ENCODE measurements around the gene OR2V2.
"Not testable (repeated sequence)": the region's sequence is repeated elsewhere in the genome, so short reads cannot be mapped to it uniquely, and the experiment has no call there.

OR2V2 gene

DNA sequence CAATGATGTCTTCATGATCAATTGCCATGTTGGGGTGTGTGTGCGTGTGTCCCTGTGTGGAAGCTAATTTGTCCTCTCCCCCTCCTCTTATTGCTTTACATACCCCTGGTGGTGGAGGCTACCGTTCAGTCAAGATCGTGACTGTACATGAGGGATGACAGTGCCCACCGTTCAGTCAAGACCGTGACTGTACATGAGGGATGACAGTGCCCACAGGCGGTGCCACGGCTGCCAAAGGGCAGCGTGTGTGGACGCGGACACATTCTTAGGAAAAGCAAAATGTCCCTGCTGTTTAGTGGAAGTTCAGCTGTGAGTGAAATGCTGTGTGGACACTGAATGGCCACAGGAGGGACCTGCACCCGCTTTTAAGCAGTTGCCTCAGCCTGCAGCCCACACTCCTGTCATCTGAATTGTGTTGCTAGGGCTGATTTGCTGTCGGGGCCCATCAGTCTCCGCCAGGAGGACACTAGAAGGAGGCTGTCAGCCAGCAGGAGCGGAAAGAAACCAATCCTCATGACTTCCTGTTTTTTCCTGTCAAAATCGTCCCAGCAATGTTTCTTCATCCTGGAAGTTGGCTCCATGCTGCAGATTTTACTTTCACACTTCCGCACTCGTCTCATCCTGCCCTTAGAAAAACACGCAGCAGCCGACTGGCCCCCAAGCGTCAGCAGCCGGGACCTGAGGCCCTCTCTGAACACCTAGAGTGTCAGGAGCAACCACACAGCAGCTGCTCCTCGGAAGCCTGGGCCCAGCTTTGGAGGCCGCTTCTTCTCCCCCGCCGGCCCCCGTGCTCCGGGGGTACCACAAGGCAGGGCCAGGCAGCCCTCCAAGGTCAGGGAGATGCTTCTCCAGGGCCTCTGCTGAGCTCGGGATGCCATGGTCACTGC, 25.5 kb upstream of the OR2V2 start:
- DNase-seq (ENCODE audit: low read depth, low spot score), result no peak
- no peak overlapping the region for H3K4me3 ChIP-seq (ENCODE audit: low read depth, low read length)
- TF ChIP-seq CTCF (IDR thresholded peaks at IDR 0.05; ENCODE audit: low read depth, low read length), result no peak
- in situ Hi-C loops (cut with HindIII; ENCODE audit: low sequenced_read_pairs), result no loop called here

GRCh38 chr5:181124526-181124925, 22.9 kb upstream of the OR2V2 start:
- DNase-seq (ENCODE audit: low read depth, low spot score), result no peak
- in situ Hi-C loops (cut with HindIII; ENCODE audit: low sequenced_read_pairs), result no loop called here
- no peak overlapping the region for H3K4me3 ChIP-seq (ENCODE audit: low read depth, low read length)
- TF ChIP-seq CTCF (IDR thresholded peaks at IDR 0.05; ENCODE audit: low read depth, low read length), result no peak

GRCh38 chr5:181126841-181127240, 20.5 kb upstream of the OR2V2 start:
- DNase-seq (ENCODE audit: low read depth, low spot score), result no peak
- H3K4me3 ChIP-seq (ENCODE audit: low read depth, low read length), result no peak overlapping the region
- TF ChIP-seq CTCF (IDR thresholded peaks at IDR 0.05; ENCODE audit: low read depth, low read length), result no peak
- in situ Hi-C loops (cut with HindIII; ENCODE audit: low sequenced_read_pairs), result no loop called here

DNA sequence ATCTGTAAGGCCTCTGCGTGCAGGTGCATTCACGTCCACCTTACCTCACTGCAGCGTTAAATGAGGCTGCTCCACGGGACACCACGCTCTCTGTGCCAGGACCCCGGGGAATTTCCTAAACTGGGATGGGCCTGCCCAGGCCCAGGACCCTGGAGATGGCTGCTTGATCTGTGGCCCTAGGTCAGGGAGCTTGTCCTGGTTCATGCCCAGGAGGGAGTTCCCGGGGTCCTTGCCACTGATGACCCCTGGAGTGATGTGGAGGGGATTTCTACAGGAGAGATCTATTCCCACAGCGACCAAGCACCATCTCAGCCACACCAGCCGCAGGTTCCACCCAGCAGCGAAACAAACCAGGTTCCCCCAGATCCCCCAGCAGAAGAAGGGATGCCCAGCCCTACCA, 19.9 kb upstream of the OR2V2 start:
- no peak overlapping the region for H3K4me3 ChIP-seq (ENCODE audit: low read depth, low read length)
- TF ChIP-seq CTCF (IDR thresholded peaks at IDR 0.05; ENCODE audit: low read depth, low read length), result no peak
- DNase-seq (ENCODE audit: low read depth, low spot score), result no peak
- in situ Hi-C loops (cut with HindIII; ENCODE audit: low sequenced_read_pairs), result no loop called here

GRCh38 chr5:181127907-181128626, 19.3 kb upstream of the OR2V2 start:
- in situ Hi-C loops (cut with HindIII; ENCODE audit: low sequenced_read_pairs), result no loop called here
- TF ChIP-seq CTCF (IDR thresholded peaks at IDR 0.05; ENCODE audit: low read depth, low read length), result no peak
- DNase-seq (ENCODE audit: low read depth, low spot score), result no peak
- no peak overlapping the region for H3K4me3 ChIP-seq (ENCODE audit: low read depth, low read length)

DNA sequence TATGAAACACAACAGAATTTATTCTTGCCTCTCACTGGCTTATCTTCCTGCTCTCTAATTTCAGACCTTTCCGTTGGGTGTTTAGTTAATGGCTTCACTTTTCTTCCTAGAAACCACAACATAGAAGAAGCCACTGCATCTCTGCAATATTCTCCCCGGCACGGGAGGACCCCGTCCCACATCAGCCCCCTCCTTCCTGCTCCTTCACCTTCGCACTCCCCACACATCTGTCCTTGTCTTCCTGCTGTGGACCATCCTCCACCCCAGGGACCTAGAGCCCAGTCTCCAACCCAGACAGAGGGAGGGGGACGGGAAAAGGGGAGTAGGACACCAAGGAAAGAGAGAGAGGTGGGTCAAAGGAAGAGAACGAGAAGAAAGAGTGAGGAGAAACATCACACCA, 17.8 kb upstream of the OR2V2 start:
- no peak overlapping the region for H3K4me3 ChIP-seq (ENCODE audit: low read depth, low read length)
- DNase-seq (ENCODE audit: low read depth, low spot score), result no peak
- in situ Hi-C loops (cut with HindIII; ENCODE audit: low sequenced_read_pairs), result no loop called here
- no peak for TF ChIP-seq CTCF (IDR thresholded peaks at IDR 0.05; ENCODE audit: low read depth, low read length)

- H3K4me3 ChIP-seq (ENCODE audit: low read depth, low read length); in situ Hi-C loops (cut with HindIII; ENCODE audit: low sequenced_read_pairs); DNase-seq (ENCODE audit: low read depth, low spot score): not testable (repeated sequence)
Observed at GRCh38 chr5:181130081-181130480, 17.3 kb upstream of the OR2V2 start.

All from astrocyte of the spinal cord (primary cell).